ENCODE measurements around the gene CBL.
"Not testable (repeated sequence)": the region's sequence is repeated elsewhere in the genome, so short reads cannot be mapped to it uniquely, and the experiment has no call there.

Gene CBL

DNA sequence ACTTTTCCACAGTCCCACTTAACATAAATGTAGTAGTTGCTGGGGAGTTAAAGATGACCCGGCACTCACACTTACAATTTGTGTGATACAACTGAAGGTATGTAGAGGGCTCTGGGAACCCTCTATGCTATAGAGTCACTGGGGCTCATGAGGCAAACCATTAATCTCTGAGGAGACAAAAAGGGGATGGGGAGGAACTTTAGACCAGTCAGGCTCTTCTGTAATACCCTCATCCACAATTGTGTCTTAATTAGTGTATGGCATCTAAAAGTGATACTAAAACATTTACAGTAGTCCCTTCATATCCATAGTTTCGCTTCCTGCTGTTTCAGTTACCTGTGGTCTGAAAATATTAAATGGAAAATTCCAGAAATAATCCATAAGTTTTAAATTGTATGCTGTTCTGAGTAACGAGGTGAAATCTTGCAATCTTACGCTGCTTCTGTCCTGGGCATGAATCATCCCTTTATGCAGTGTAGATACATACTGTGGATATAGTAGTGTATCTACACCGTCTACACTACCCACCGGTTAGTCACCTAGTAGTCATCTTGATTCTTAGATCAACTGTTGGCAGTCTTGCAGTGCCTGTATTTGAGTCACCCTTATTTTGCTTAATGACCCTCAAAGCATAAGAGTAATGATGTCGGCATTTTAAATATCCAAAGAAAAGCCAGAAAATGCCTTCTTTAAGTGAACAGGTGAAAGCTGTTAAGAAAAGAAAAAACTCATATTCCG, 12.2 kb downstream of the CBL start:
- DNase-seq: no peak

DNA sequence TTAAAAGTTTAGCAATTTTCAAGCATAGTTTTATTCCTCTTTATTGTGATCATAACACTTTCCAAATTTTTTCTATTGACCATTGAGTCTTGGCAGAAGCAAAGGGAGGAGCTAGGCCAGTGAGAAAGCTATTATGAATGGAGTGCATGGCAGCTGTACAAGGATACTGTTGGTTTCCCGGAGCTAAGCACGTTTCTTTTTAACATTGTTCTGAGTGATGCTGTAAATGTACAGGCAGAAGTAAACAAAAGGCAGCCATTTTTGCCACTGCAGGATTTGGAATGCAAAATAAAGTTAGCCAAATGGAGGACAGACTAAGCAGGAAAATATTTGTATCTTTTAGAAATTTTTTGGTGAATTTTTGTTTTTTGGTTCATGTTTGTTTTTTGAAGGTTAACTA, 16.2 kb downstream of the CBL start:
- DNase-seq: peak; percentile 51

DNA sequence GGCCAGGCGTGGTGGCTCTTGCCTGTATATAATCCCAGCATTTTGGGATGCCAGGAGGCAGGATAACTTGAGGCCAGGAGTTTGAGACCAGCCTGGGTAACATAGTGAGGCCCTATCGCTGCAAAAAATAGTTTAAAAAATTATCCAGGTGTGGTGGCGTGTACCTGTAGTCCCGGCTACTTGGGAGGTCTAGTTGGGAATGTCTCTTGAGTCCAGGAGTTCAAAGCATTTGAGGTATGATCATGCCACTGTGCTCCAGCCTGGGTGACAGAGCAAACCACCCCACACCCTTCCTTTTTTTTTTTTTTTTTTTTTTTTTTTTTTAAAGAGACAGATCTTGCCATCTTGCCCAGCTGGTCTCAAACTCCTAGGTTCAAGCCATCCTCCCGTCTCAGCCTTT, 16.8 kb downstream of the CBL start:
- no peak for DNase-seq

DNA sequence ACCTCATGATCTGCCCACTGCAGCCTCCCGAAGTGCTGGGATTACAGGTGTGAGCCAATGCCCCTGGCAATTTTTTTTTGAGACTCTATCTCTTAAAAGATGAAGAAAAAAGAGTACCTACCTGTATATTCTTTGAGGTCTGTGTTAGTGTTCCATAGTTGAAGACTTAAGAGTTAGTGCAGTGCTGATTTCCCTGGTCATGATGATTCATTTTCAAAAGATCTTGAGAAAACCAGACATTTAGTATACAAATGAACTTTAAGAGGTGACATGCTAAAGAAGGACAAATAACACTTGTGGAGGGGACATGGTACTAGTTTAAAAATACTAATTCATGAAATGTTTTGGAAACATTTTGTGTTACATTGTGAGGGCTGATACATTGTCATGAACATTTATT, 17.7 kb downstream of the CBL start:
- DNase-seq: no peak

DNA sequence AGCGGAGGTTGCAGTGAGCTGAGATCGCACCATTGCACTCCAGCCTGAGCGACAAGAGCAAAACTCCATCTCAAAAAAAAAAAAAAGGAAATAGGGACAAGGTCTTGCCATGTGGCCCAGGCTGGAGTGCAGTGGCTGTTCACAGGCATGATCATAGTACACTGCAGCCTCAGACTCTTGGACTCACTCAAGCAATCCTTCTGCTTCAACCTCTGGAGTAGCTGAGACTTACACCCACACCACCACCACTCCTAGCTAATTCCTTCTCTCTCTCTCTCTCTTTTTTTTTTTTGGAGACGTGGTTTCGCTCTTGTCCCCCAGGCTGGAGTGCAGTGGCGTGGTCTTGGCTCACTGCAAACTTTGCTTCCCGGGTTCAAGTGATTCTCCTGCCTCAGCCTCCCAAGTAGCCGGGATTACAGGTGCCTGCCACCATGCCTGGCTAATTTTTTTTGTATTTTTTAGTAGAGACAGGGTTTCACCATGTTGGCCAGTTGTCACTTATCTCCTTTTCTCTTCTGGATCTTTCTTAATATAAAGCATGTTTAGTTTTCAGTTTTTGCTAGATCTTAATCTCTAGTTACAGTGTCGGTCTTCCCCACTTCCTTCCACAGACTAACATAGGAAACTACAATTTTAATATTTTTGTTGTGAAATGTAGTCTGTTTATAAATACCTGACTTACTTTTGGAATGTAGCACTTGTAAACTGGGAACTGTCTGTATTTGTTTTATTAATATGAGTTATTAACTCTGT, 22.6 kb downstream of the CBL start:
- not testable (repeated sequence) for DNase-seq

DNA sequence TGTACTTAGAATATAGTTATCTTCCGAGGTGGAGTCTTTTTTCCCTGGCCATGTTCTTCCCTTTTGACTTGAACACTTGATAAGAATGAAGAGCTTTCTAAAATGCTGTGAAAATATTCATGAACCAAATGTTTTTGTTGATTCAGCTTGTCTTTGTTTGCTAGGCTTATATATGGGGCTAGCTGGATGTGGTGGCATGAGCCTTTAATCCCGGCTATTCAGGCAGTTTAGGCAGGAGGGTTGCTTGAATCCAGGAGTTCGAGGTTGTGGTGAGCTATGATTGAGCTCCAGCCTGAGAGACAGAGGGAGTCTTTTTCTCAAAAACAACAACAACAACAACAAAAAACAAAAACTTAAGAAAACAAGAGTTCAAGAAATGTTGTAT, 23.1 kb downstream of the CBL start:
- DNase-seq: no peak

DNA sequence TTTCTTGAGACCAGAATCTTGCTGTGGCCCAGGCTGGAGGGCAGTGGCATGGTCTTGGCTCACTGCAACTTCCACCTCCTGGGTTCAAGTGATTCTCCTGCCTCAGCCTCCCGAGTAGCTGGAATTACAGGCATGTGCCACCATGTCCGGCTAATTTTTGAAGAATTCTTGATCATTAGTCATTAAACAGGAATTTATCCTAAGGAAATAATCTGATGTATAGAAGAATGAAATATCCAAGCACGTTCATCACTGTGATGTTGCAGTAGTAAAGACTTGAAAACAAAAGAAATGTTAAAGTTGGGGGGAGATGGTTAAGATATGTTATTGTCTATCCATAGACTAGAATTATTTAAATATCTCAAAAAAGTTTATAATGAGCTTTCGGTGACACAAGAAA, 23.6 kb downstream of the CBL start:
- DNase-seq: no peak

DNA sequence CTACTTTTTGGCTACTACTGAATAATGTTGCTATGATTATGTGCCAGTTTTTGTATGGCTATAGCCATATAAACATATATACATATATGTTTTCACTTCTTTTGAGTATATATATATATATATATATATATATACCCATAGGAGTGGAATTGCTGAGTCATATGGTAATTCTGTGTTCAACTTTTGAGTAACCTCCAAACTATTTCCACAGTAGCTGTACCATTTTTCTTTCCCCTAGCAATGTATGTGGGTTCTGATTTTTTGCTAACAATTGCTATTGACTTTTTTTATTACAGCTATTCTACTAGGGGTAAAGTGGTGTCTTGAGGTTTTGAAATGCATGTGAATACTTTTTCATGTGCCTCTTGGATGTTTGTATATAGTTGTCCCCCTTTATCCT, 30.4 kb downstream of the CBL start:
- DNase-seq: no peak

DNA sequence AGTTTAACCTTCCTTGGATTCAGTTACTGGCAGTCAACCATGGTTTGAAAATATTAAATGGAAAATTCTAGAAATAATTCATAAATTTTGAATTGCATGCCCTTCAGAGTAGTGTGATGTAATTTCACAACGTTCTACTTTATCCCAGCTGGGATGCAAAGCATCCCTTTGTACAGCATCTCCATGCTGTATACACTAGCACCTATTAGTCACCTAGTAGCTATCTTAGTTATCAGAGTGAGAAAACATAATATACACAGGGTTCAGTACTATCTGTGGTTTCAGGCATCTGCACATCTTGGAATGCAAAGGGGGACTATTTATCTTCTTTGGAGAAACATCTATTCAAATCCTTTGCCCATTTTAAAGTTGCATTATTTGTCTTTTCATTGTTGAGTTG, 30.8 kb downstream of the CBL start:
- no peak for DNase-seq

DNA sequence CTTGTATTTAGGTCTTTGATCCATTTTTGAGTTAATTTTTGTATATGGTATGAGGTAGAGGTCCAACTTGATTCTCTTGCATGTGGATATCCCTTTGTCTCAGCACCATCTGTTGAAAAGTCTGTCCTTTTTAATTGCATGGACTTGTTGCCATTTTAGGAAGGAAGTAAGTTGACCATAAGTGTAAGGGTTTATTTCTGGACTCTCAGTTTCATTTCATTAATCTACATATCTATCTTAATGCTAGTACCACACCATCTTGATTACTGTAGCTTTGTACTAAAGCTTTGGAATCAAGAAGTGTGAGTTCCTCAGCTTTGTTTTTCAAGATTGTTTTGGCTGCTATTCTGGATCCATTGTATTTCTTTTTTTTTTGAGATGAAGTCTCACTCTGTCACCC, 31.4 kb downstream of the CBL start:
- DNase-seq: no peak

DNA sequence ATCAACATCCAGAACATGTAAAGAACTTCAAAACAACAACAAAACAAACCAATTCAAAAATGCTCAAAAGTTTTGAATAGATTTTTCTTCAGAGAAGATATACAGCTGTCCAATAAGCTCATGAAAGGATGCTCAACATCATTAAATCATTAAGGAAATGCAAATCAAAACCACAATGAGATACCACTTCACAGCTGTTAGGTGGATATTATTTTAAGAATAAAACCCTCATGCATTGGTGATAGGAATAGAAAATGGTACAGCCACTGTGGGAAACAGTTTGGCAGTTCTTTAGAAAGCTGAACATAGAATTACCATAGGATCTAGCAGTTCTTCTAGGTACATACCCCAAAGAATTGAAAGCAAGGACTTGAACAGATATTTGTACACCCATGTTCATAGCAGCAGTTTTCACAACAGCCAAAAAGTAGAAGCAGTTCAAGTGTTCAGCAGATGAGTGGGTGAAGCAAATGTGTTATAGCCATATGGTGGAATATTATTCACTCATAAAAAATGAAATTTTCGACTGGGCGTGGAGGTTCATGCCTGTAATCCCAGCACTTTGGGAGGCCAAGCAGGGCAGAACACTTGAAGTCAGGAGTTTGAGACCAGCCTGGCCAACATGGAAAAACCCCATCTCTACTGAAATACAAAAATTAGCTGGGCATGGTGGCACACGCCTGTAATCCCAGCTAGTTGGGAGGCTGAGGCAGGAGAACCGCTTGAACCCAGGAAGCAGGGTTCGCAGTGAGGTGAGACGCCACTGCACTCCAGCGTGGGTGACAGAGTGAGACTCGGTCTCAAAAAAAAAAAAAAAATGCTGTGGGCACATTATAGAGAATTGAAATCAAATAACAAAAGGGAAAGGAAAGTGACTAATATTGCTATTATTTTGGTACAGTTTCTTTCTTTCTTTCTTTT, 42.9 kb downstream of the CBL start:
- DNase-seq: no peak

DNA sequence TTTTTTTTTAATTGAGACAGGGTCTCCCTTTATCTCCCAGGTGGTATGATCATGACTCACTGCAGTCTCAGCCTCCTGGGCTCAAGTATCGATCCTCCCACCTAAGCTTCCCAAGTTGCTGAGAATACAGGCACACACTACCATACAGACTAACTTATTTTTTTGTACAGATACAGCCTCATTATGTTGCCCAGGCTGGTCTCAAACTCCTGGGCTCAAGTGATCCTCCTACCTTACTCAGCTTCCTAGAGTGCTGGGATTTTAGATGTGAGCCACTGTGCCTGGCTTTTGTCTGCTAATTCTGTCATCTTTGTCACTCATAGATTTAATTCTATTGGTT, 43.5 kb downstream of the CBL start:
- DNase-seq: no peak

DNA sequence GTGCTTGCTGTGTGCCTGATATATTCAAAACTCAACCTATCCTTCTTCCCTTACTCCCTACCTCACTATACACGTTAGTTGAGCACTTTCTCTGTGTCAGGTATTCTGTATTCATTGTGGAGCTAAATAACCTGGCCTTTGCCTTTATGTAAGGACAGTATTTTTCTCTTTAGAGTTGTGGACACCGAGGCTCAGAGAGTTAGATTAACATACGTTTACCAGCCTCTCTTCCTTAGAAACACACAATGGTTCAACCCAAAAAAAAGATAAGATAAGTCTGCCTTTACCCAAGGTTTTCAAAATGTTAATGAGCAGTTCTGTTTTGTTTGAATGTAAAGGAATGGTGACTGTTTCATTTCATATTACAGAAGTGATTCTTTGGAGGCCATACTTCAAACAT, 45.0 kb downstream of the CBL start:
- DNase-seq: no peak

DNA sequence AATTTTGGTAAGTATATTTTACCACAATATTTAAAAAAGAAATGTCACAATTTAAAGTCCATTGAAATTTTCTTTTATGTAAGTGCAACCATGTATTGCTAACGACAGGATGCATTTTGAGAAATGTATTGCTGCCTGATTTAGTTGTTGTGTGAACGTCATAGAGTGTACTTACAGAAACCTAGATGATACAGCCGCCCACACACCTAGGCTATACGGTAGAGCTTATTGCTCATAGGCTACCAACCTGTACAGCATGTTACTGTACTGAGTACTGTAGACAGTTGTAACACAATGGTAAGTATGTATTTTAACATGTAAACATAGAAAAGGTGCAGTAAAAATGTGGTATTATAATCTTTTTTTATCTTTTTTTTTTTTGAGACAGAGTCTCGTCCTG, 48.1 kb downstream of the CBL start:
- no peak for DNase-seq

DNA sequence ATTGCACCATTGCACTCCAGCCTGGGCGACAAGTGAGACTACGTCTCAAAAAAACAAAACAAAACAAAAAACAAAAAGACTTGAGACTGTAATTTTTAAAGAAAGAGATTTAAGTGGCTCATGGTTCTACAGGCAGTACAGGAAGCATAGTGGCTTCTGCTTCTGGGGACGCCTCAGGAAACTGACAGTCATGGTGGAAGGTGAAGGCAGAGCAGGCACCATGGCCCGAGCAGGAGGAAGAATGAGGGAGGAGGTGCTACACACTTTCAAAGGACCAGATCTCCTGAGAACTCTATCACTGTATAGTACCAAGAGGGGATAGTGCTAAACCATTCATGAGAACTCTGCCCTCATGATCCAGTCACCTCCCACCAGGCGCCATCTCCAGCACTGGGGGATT, 52.0 kb downstream of the CBL start:
- DNase-seq: no peak

DNA sequence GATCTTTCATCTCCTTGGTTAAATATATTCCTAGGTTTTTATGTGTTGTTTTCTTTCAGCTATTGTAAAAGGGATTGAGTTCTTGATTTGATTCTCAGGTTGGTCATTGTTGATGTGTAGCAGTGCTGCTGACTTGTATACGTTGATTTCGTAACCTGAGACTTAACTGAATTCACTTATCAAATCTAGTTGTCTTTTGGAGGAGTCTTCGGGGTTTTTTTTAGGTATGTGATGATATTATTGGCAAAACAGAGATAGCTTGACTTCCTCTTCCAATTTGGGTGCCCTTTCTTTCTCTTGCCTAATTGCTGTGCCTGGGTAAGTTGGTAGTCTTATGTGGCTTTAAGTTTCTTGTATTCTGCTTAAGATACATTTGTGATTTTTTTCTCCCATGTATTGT, 52.8 kb downstream of the CBL start:
- DNase-seq: no peak

DNA sequence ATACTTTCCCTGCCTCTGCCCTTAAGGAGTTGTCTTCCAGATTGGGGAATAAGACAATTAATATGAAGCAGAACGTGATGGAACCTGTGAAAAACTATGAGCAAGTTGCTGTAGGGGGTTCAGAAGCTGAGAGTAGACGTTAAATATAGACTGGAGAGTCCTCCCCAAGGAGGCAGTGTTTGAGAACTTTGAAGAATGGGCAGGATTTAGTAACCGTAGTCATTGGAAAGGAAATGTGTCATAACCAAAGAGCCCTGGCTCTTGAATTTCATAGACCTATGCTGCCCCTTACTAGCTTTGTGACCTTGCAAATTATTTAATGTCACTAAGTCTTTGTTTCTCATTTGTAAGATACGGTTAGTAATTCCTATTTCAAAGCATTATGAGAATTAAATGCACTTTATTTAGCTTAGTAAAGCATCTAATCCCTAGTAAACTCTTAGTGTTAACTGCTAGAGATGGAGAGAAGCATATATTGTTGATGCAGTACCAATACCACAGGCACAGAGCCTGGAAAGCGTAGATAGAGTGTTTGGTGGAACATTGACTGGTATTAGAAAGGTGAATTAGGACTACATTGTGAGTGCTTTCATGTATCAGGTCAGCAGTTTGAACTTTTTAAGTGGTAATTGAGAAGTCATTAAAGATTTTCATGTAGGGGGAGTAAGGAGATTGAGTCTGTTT, 56.7 kb downstream of the CBL start:
- DNase-seq: no peak

DNA sequence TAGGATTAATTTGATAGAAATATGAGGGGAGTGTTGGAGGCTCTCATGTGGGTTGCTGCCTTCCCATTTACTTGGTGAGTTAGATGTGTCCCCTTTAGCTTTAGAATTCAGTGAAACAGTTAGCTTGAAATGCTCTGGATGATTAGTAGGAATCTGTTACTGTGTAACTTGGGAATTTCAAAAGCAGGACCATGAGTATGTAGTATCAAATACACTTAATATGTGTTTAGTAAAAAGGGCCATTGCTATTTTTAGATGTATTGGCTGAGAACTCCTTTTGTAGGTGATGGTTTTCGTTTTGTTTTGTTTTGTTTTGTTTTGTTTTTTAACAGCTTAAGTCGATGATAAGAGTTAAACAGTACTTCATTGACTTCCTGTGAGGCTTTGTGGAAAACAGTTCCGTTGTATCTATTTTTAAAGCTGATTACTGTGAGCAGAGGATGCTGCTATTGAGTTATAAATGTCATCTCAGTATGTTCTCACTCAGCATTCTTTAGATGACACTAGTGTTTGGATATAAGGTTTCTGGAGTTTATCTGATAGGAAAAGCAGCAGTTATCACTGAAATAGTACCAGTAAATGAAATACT, 57.3 kb downstream of the CBL start:
- no peak for DNase-seq

DNA sequence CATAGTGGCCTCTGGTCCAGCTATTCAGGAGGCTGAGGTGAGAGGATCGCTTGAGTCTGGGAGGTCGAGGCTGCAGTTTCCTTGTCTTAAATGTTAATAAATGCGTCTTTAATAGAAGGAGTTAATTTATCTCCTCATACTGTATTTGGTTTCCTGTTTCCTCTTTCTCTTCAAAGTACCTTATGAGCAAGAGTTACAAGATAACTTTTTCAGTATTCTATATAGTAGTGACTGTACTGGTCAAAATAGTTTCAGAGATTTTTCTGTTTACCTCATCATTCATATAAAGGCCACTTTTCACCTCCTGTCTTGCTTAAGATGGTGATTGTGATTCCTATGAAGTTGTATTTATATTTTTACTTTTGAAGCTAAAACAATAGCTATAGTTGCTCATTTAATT, 59.9 kb downstream of the CBL start:
- no peak for DNase-seq

DNA sequence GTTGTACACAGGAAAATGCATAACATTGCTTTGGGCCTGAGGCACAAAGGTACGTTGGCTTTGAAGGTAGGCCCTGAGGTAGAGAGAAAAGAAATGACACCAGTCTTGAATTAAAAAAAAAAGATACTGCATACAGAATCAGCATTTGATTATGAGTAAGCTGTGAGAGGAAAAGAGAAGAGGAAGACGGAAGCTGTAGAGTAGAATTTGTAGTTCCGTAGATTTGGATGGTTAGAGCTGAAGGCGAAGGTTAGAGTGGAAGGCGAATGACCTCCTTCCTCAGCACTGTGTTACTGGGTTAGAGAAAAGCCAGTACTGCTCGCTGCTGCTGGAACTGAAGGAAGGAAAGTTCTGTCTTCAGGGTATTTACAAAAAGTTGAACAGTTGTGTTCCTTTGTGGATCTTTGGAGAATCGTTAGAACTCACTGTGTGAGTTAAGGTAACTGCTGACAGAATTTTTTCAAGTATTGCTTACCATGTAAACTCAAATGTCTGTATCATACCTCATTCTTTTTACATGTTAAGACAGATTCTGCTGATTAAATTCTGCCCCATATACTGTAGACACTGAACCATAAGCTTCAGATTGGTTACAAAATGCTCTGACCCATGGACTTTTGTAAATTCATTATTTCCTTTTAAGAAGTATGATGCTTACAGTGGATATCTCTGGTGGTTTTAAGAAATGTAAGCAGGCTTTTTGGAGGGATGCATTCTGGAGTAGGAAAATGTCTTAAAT, 60.5 kb downstream of the CBL start:
- no peak for DNase-seq

DNA sequence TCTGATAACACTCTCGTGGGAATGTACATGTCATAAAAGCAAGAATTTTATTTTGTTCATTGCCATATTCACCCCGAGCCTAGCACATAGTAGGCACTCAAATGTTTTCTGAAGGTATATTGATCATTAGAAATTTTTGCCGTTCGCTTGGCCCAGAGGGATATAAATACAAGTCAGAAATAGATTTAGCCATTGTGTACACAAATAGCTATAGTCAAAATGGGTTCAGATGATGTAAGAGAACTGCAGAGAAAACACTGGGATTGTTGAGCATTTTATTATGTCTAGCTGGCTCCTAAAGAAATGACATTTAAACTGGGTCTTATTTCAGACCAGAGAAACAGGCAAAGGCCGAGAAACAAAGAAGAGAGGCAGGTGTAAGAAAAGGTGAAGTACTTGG, 61.5 kb downstream of the CBL start:
- DNase-seq: no peak

DNA sequence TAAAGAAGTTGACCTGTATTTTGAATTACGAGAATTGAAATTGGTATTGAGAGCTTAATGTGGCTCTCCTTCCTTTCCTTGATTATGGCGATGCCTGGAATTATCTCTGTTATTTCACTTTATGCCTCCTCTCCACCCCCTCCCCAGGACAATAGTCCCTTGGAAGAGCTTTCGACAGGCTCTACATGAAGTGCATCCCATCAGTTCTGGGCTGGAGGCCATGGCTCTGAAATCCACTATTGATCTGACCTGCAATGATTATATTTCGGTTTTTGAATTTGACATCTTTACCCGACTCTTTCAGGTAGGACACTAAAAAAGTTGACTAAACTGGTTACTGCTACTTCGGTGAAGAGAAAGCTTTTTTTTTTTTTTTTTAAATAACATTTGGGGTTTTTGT, 67.6 kb downstream of the CBL start:
- no peak for DNase-seq

Data from DMS79 treated with DMSO at 0.1 percent for 48 hours (cell line).